Left lung (tissue), 10 donors: Measurements from ENCODE around the gene ANKS1B. TPM values are rescaled to one million over a fixed set of nuclear protein-coding genes. Genes with fewer than 3 reads are reported as not detected.

Experiments used
- ATAC-seq: fragments of 200-7000 bp; cut with Tn5 transposase; one replicate; pipeline ENCODE4 v1.9.1; 2020; ENCODE audit warnings: moderate library complexity
- DNase-seq, 4 donors: peaks; one replicate each; pipeline ENCODE4 v3.0.0-alpha.2; 2013 to 2020
- H3K27ac ChIP-seq, 2 donors: fragments of 200-600 bp; sonication (generic) in 1 of 2; one replicate each; pipeline versions ENCODE4 v1.5.0 to v1.8.0; 2020 to 2021
- H3K27me3 ChIP-seq, 2 donors: fragments of 200-600 bp; sonication (generic) in 1 of 2; one replicate each; pipeline versions ENCODE4 v1.5.0 to v1.8.0; 2020 to 2021
- H3K36me3 ChIP-seq, 2 donors: fragments of 200-600 bp; sonication (generic) in 1 of 2; one replicate each; pipeline versions ENCODE4 v1.5.0 to v1.8.0; 2020 to 2021
- H3K4me1 ChIP-seq, 2 donors: fragments of 200-600 bp; one replicate each; pipeline ENCODE4 v1.8.0; 2021
- H3K4me3 ChIP-seq, 2 donors: fragments of 200-600 bp; sonication (generic) in 1 of 2; one replicate each; pipeline versions ENCODE4 v1.5.0 to v1.8.0; 2020 to 2021; ENCODE audit warnings: mild to moderate bottlenecking in 1 of 2
- H3K9me3 ChIP-seq, 2 donors: fragments of 200-600 bp; sonication (generic) in 1 of 2; one replicate each; pipeline versions ENCODE4 v1.5.0 to v1.8.0; 2020 to 2021
- intact Hi-C, 2 donors: fragments of 100-400 bp; cut with DNase I; formaldehyde crosslinking; loops; one replicate each; pipeline versions ENCODE4 v1.11.2 to v1.14.2; 2022
- polyA plus RNA-seq, 6 donors: library from polyadenylated mRNA; unstranded; fragments of 120-200 nt; gene quantifications; one replicate each; pipeline ENCODE4 v1.2.1, GENCODE V29; 2013; ENCODE audit not compliant: insufficient read length in 6 of 6
- total RNA-seq, 2 donors: library from RNA; stranded (reverse); fragmentation: NEBNext Ultra II Directional; extraction: Animal tissue kit (Norgen Biotek cat#: 25700); gene quantifications; one replicate each; pipeline ENCODE4 v1.2.1, GENCODE V29; 2021
- TF ChIP-seq, protein P1 (sequence below), 2 donors: fragments of 200-600 bp; sonication (generic) in 1 of 2; IDR thresholded peaks; one replicate each; pipeline versions ENCODE4 v1.5.0 to v1.8.0; 2021; ENCODE audit warnings: antibody characterized with exemption in 2 of 2
- donor health status: DM: no; HTN: yes; CAD: no.
- donor health status: DM: no; HTN: no; CAD: no.

Gene ANKS1B
- total and polyA plus RNA-seq, 8 donors: 4.9 to 31.8 (median 14.9) TPM

DNA sequence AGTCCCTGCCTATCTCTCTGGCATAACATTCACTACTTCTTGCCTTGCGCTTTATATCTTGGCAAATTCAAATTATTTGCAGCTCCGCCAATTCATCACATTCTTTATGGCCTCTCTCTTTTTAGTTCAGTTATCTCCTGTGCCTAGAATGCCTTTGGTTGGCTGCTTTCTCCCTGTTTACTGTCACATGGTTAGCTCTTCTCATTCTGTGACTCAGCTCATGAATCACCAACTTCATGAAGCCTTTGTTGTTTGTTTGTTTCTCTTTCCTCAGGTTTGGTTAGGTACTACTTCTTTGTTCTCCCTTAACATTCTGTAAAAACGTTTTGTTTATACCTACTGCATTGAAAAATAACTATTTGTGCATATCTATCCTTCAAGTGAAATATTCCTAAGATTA is 713.7 kb downstream of the ANKS1B start:
- H3K27me3 ChIP-seq: no peaks in the 10 kb centered on the region
- no peaks in the 10 kb centered on the region for H3K4me1 ChIP-seq
- intact Hi-C loops: no loop called here
- H3K4me3 ChIP-seq: no peak overlapping the region
- H3K36me3 ChIP-seq: no peaks in the 10 kb centered on the region
- no peak overlapping the region for H3K27ac ChIP-seq
- TF ChIP-seq, protein P1, sequence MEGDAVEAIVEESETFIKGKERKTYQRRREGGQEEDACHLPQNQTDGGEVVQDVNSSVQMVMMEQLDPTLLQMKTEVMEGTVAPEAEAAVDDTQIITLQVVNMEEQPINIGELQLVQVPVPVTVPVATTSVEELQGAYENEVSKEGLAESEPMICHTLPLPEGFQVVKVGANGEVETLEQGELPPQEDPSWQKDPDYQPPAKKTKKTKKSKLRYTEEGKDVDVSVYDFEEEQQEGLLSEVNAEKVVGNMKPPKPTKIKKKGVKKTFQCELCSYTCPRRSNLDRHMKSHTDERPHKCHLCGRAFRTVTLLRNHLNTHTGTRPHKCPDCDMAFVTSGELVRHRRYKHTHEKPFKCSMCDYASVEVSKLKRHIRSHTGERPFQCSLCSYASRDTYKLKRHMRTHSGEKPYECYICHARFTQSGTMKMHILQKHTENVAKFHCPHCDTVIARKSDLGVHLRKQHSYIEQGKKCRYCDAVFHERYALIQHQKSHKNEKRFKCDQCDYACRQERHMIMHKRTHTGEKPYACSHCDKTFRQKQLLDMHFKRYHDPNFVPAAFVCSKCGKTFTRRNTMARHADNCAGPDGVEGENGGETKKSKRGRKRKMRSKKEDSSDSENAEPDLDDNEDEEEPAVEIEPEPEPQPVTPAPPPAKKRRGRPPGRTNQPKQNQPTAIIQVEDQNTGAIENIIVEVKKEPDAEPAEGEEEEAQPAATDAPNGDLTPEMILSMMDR (IDR thresholded peaks at IDR 0.05): no peak
- DNase-seq (no peak), ATAC-seq (no peak)
- H3K9me3 ChIP-seq: peaks cover 0 to 12% of the 10 kb centered on the region in 2 donors

DNA sequence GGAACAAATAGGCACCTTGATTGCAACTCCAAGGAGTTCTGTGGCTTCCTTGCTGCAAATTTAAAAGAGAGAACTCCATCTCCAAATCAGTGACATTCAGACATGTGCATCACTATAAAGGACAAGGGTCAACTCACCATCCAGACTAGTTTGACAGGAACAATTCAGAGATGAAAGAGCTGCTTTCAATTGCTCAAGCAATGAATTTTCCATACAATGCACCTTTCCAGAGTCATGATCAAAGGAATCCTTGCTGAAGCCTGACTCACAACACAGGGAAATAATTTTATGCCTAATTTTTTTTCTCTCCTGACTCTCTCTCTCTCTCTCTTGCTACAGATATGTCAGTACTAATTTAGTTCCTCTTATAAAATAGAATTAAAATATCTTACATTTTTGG is 717.7 kb downstream of the ANKS1B start:
- Histone ChIP-seq H3K27ac (no peak overlapping the region), H3K9me3 (peaks cover 0 to 3% of the 10 kb centered on the region in 2 donors), H3K4me3 (no peak overlapping the region), H3K4me1 (no peaks in the 10 kb centered on the region), H3K27me3 (no peaks in the 10 kb centered on the region), H3K36me3 (no peaks in the 10 kb centered on the region)
- intact Hi-C loops: no loop called here
- DNase-seq (no peak), ATAC-seq (no peak)
- TF ChIP-seq, protein P1 (IDR thresholded peaks at IDR 0.05): no peak

DNA sequence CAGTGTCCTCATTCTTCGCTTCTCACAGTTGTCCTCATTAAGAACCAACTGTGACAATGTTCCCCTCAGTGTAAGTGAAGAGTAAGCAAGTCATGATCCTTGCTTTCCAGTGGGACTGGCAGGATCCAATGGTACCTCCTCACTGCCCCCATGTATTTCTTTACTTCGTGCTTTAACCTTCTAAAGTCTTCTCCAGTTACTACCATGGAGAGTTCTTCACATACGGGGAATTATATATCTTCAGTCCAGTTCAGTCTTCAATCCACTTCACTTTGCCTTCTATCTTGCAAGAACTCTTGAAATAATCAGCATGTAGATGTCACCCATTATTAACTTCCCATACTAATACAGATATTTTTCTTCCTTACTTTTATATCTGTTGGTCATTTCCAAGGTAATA is 719.1 kb downstream of the ANKS1B start:
- no peaks in the 10 kb centered on the region for H3K4me1 ChIP-seq
- H3K4me3 ChIP-seq: no peak overlapping the region
- no peaks in the 10 kb centered on the region for H3K36me3 ChIP-seq
- no peaks in the 10 kb centered on the region for H3K27me3 ChIP-seq
- no peaks in the 10 kb centered on the region for H3K9me3 ChIP-seq
- DNase-seq (no peak), ATAC-seq (no peak)
- no peak overlapping the region for H3K27ac ChIP-seq
- intact Hi-C loops: no loop called here
- TF ChIP-seq, protein P1 (IDR thresholded peaks at IDR 0.05): no peak

DNA sequence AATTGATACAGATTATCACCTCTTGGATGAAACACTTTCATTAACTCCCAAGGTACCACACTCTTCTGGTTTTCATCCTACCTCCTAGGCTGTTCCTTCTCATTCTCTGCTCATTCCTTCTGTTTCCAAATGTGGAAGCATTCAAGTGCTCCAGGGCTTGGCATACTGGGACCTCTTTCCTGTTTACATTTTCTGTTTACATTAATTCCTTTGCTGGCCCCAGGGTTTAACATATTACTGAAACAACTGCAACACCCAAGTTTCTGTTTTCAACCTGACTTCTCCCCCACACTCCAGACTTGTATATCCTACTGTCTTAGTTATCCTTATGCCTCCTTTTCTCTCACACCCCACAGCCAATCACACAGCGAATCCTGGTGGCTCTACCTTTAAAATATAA is 723.5 kb downstream of the ANKS1B start:
- Histone ChIP-seq H3K27me3 (no peaks in the 10 kb centered on the region), H3K4me3 (no peak overlapping the region), H3K9me3 (no peaks in the 10 kb centered on the region), H3K27ac (no peak overlapping the region), H3K36me3 (no peaks in the 10 kb centered on the region), H3K4me1 (no peaks in the 10 kb centered on the region)
- intact Hi-C loops: no loop called here
- no peak for ATAC-seq
- TF ChIP-seq, protein P1 (IDR thresholded peaks at IDR 0.05): no peak
- peak in 1 of 4 donors; percentile 21 for DNase-seq

DNA sequence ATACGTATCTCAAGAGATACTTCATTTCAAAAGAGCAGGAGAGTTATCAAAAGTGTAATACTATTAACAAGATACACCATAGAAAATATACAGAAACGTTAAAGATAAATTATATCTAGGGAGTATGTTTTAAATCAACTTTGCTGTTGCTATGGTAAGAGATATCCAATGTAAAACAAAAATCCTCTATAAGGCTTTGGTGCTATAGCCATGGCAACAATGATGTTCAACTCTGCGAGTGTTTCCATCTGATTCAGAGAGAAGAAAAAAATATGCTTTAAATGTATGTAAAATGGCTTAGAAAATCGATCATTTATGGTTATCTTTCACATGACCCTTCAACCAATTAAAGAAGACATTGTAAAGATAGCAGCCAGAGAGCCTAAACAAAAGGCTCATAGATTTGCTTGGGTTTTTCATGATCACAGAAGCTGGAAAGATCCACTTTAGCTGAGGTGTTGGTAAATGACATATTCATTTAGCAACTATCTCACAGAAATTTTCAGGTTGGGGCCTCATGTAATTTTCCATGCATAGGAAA is 724.2 kb downstream of the ANKS1B start:
- TF ChIP-seq, protein P1 (IDR thresholded peaks at IDR 0.05): no peak
- ATAC-seq: no peak
- Histone ChIP-seq H3K27ac (no peak overlapping the region), H3K36me3 (no peaks in the 10 kb centered on the region), H3K9me3 (no peaks in the 10 kb centered on the region), H3K4me1 (no peaks in the 10 kb centered on the region), H3K4me3 (no peak overlapping the region), H3K27me3 (no peaks in the 10 kb centered on the region)
- DNase-seq: peak in 1 of 4 donors; percentile 13
- intact Hi-C loops: no loop called here
